ENCODE measurements around the gene STAC3.

STAC3 gene

DNA sequence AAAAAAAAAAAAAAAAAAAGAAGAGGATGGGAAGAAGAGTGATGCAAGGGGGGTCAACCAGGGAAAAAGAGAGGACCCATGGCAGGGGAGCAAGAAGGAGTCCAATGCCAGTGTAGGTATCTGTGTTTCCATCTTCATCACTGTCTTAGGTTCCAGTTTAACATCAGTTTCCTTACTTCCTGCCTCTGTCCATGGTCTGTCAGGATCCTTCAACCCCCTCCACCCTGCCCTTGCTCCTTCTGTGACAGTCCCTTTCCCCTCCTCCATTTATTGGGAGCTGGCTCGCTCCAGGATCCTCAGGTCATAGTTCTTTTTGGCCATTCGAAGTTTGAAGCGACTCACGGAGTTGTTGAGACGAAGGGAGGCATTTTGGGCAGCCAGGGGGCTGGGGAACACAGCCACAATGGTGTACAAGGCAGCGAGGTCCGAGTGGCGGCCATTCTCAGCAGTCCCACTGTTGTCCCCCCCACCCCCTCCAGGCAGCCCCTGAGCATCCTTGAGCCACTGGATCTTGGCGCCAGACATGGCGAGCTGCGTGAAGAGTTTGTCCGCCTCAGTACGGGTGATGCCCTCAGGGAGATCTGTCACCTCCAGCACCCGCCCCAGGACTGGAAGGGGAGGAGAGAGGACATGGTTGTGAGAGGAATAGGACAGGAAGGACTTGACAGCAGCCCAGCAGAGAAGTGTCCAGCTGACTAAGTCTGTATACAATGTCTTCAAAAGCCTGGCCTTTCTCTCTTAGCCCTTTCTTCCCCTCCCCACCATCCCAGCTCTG, 3.7 kb upstream of the STAC3 start:
- DNase-seq (ENCODE audit: low read depth): no peak

- no peak for DNase-seq (ENCODE audit: low read depth)
These were observed 446 bp downstream of the STAC3 start for GRCh38 chr12:57250541-57250940.

DNA sequence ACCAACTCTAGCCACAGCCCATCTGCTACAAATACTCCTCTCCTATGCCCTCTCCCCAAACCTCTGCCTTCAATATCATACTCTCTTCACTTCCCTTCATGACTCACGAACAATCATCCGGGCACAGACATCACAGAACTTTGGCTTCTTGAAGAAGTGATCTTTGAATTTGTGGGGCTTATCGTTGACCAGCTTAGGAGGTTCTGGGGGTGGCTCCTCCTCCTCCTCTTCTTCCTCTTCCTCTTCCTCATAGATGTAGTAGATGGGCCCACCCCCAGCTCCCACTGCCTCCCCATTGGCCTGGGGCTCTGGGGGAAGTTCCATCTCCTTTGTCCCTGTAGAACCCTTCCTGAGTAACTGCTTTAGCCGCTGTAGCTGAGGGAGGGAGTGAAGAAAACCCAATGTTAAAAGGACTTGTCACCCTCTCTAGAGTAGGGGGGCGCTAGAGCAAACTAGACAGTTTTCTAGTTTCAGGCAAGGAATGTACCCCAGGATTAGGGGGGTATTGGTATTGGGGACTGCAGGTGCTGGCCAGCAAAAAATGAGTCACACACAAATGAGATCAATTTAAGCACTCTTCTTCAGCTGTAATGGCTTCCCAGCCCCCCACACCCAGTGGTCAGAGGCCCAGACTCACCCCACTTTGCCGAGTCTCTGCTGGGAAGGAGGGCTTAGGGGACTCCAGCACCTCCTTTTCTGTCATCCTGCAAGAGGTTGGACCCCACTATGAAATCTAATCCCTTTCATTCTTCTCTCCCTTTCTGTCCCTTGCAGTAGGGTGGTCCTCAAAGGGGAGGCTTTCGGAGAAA, 1.8 kb downstream of the STAC3 start:
- no peak for DNase-seq (ENCODE audit: low read depth)

- no peak for DNase-seq (ENCODE audit: low read depth)
These were observed 3.9 kb downstream of the STAC3 start for GRCh38 chr12:57247041-57247440.

- DNase-seq (ENCODE audit: low read depth): no peak
These were observed 6.7 kb downstream of the STAC3 start for GRCh38 chr12:57244312-57244696.

DNA sequence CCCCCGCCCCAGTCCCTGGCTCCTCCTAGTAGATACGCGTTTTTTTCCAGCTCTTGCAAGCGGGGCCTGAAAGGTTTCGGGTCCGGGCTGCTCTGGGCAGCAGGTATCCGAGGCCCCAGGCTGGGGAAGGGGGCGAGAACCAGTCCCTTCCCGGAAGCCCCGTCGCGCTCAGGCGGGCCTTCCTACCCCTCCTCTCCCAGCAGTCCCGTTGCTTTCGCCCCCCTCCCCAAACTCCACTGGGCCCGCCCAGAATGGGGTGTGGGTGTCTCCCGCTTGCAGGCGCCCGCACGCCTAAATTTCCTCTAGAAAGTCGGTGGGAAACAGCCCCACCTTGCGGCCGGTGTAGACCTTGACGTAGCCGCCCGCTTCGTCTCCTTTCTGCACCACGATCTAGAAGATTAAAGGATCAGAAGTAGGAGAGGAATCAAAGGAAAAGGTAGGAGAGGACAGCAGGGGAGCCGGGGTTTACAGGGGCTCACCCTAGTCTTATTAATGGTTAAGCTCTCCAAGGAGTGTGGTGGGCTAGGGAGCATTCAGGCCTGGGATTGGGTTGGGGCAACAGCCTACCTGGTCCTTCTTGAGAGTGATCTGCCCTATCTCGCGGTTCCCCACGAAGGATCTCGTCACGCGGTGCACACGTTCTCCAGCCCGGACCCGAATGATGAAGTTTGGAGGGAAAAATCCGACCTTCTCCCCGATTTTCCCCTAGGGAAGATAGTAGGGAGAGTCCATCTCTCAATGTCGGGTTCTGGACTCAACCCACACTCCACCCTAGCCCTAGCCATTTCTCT, 7.3 kb downstream of the STAC3 start:
- peak; percentile 70 for DNase-seq (ENCODE audit: low read depth)

- no peak for DNase-seq (ENCODE audit: low read depth)
These were observed 8.1 kb downstream of the STAC3 start for GRCh38 chr12:57242691-57243454.

DNA sequence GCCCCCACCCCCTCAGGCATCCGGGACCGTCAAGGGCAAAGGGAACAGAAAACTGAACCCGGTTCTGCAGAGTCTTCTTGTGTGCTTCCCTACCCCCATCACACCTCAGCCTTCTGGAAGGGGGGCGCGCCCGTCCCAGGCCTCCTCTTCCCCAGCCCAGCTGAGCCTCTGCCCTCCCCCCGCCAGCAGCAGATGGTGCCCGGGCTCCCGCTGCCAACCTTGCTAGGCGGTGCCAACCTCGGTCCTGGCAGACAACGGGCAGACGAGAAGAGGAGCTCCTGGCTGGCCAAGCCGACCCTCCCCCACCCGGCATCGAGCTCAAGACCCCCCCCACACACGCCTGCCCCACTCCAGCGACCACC, 8.7 kb downstream of the STAC3 start:
- DNase-seq (ENCODE audit: low read depth): no peak

DNA sequence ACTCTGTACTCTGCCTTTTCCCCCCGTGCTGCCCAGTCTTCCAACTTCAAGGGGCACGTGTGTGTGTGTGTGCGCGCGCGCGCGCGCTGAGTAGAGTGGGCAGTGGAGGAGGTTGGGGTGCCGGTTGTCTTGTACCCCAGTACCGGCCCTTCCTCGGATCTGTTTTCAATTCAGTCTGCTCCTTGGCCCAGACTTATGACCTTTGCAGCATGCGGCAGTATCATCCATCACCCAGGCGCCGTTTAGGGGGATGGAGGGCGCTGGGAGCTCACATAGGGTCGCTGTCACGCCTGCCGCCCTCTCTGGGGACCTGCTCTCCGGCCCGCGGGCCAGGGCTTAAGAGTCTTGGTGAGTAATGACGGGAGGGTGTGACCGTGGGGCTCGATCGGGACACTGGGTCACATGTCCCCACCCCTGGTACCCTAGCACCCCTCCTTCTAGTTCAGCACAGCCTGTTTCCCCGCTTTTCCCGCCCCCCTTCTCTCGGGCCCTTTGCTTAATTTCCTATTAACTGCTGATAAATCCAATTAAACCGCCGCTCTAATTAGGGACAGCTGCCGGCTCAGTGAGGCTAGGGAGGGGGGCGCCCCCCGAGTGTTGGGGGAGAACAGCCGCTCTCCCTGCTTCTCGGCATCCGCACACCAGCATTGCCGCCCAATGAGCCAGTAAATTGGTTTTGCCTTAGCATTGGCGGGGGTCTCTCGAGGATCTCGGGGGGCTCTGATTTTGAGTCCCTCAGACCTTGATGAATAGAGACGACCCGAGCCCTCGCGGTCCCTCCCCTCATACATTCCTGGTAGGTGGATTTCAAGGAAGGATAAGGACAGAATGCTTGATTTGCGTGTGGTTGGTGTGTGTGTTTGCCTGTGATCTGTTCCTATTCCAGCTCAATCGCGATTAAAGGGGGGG, 9.3 kb downstream of the STAC3 start:
- DNase-seq (ENCODE audit: low read depth): no peak

DNA sequence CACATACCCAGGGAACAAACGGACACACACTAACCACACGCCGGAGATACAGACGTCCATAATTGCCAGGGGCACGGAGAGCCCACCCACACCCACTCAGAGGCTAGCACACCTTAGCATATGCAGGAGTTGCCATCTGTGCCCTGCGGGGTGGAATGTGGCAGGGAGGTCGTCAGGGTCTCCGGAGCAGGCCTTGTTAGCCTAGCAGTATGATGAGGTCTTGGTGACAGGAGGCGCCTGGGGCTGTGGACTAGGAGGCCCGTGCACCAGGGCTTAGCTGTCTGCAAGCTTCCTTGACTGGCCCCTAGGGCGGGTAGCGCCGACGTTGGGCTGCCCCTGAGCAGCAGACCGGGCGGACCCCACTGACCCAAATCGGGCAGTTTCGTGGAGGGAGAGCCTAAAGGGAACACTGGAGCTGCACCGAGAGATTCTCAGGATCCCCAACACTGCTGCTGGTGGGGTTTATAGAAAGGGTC, 10.0 kb downstream of the STAC3 start:
- DNase-seq (ENCODE audit: low read depth): no peak

- peak; percentile 66 for DNase-seq (ENCODE audit: low read depth)
These were observed 10.7 kb downstream of the STAC3 start for GRCh38 chr12:57240066-57240921.

DNA sequence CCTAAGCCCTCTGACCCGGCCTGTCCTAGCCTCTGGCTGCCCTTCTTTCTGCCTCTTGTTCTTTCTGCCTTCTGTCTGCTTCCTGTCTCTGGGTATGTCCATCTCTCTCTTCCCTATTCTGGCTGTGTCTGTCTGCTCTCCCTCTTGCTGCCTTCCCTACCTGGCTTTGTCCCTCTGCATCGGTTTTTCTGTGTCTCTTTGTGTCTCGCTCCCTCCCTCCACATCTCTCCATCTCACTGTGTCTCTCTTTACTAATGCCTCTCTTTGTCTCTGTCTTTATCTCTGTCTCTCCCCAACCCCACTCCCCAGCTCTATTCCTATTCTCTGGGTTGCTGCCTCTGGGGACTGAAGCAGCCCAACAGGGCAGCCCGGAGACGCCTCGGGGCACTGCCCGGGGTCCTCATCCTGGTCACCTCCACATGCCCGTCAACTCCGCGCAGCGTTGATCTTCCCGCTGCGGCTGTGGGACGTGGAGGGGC, 11.4 kb downstream of the STAC3 start:
- DNase-seq (ENCODE audit: low read depth): no peak

- DNase-seq (ENCODE audit: low read depth): peak; percentile 76
These were observed 12.0 kb downstream of the STAC3 start for GRCh38 chr12:57238854-57239554.

DNA sequence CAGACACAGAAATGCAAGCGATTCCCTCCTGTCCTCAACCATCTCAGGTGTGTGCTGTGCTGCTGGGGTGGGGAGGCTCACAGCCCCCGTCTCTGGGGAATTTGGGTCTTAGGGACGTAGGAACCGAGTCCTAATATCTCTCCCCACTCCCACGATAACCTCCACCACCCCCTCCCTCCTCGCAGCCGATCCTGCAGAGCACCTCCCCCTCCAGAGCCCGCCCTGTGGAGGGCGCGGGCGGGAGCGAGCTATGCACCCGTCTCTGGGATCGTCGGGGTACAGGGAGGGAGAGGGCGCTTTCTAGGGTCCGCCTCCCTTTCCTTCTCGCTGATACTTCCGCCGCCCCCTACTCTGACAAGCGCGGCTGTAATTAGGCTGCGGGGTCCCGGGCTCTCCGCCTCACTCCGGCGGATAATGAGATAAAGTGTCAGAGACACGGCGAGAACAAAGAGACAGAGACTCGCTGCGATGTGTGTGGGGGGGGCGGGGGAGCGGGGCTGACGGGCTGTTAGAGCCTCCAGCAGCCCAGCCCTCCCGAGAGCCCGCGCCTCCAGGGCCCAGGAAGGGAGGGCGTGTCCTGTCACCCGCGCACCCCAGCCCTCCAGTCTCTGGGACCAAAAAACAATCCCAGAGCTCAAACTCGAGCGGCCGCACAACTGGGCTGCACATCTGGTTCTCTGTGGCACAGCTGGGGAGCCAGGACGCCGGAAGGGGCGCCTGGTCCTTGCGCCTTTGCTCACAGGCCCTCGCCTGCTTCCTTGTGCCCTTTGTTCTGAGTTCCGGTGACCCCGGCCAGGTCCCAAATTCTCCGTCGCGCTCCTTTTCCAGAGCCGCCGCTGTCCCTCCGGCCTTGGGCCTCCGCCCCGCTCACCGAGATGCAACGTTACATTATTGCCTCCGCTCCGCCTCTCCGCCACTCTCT, 12.8 kb downstream of the STAC3 start:
- no peak for DNase-seq (ENCODE audit: low read depth)

DNA sequence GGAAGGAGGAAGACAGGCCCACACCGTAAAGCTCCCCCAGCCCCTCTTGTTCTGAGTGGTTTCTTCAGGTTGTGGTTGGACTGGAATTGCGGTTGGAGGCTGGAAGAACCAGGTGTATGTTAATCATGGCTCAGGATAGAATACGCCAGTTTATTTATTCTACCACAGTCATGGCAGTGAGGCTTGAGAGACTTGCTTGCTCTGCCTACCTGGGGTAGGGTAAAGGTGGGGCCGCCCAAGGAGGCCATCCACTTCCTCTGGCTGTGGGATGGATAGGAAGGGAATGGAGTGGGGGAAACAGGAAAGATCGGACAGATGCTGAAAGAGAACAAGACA, 13.4 kb downstream of the STAC3 start:
- DNase-seq (ENCODE audit: low read depth): no peak

- DNase-seq (ENCODE audit: low read depth): no peak
These were observed 13.9 kb downstream of the STAC3 start for GRCh38 chr12:57236925-57237595.

DNA sequence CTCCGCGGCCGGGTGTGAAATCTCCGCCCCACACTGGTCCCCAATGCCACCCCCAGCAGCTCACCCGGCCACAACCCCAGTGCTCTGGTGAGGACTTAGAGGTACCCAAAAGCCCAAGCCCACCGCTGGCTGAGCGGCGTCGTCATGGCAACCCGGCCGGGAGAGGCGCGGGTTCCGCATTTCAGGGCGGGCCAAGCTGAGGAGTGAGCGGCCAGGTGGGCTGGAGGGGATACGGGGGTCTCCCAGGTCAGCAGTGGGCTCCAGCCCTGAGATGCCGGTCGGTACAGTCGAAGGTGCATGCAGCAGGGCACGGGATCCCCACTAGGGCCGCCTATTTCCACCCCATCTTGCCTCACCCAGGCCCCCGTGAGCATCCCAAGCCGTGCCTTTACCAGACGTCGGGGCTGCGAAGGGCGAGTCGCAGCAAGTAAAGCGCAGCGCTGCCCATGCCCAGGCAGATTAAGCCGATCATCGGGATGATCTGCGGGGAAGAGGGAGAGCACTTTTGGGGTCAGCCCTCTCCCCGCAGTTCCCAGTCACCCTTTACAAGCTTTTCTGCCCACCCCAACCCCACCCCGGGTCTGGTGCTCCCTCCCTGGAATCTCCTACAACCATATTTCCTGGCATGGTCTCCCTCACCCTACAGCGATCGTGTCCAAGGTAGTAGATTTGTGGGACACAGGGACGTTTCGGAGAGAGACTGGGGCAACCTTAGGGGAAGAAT, 14.6 kb downstream of the STAC3 start:
- no peak for DNase-seq (ENCODE audit: low read depth)

Measured in stimulated activated CD8-positive, alpha-beta memory T cell treated with anti-CD3 and anti-CD28 coated beads, Interleukin-12 subunit alpha, Interleukin-12 subunit beta, amount 100 ng/mL, for 1 hour (primary cell).